Activated CD4-positive, alpha-beta T cell treated with anti-CD3 and anti-CD28 coated beads for 36 hours (primary cell): Measurements from ENCODE around the gene MED10. TPM values are rescaled to one million over a fixed set of nuclear protein-coding genes. Genes with fewer than 3 reads are reported as not detected.
"Not testable (repeated sequence)": the region's sequence is repeated elsewhere in the genome, so short reads cannot be mapped to it uniquely, and the experiment has no call there.

Experiments used
- ATAC-seq: fragments of 200-7000 bp; cut with Tn5 transposase; one replicate; pipeline ENCODE4 v1.10.0; 2021; ENCODE audit warnings: mild to moderate bottlenecking, moderate library complexity
- CTCF ChIA-PET: fragments of 350-600 bp; sonication (Branson Sonifier 250); formaldehyde crosslinking; loops from one replicate; lab custom pipeline; 2021; ENCODE audit warnings: antibody characterized with exemption; lab: Charles Lee
- POLR2A ChIA-PET: fragments of 350-600 bp; sonication (Branson Sonifier 250); formaldehyde crosslinking; loops from one replicate; lab custom pipeline; 2021; ENCODE audit warnings: antibody characterized with exemption, inconsistent platforms; lab: Charles Lee
- DNase-seq: peaks from one replicate; pipeline ENCODE4 v3.0.0-alpha.2; 2020
- H3K27ac Mint-ChIP-seq: one replicate; pipeline ENCODE4 v1.8.0; 2021; ENCODE audit warnings: mixed read lengths
- H3K27me3 Mint-ChIP-seq: one replicate; pipeline ENCODE4 v1.8.0; 2021; ENCODE audit warnings: mixed read lengths
- H3K36me3 Mint-ChIP-seq: one replicate; pipeline ENCODE4 v1.8.0; 2021; ENCODE audit warnings: low read depth, mixed read lengths
- H3K4me1 Mint-ChIP-seq: one replicate; pipeline ENCODE4 v1.8.0; 2021; ENCODE audit warnings: mixed read lengths
- H3K4me3 Mint-ChIP-seq: one replicate; pipeline ENCODE4 v1.8.0; 2021; ENCODE audit warnings: mild to moderate bottlenecking, moderate library complexity, mixed read lengths
- H3K9me3 Mint-ChIP-seq: one replicate; pipeline ENCODE4 v1.8.0; 2021; ENCODE audit warnings: low read depth, mixed read lengths
- intact Hi-C, 2 experiments: fragments of 100-400 bp; cut with DNase I in 1 of 2; cut with micrococcal nuclease in 1 of 2; formaldehyde crosslinking; loops; one replicate each; pipeline versions ENCODE4 v1.14.2 to v1.15.1; 2022 to 2024; cut with DNase I, micrococcal nuclease
- total RNA-seq, 2 experiments: library from RNA; stranded (reverse); gene quantifications; one replicate each; pipeline ENCODE4 v1.2.3, GENCODE V29; 2021

Gene MED10
- total RNA-seq, 2 experiments from 2014 or later = 40.4 to 50.8 TPM

GRCh38 chr5:6371079-6371810, 7.1 kb downstream of the MED10 start:
- H3K9me3 Mint-ChIP-seq = no peaks in the 10 kb centered on the region
- H3K4me1 Mint-ChIP-seq = peaks cover 20% of the 10 kb centered on the region
- H3K4me3 Mint-ChIP-seq = no peak overlapping the region
- DNase-seq (no peak), ATAC-seq (no peak)
- no peaks in the 10 kb centered on the region for H3K27me3 Mint-ChIP-seq
- ChIA-PET CTCF (no interaction called here), POLR2A (no interaction called here)
- intact Hi-C loops = loop anchor here in 1 of 2 experiments (10.0 kb wide), 3 partner anchors 234 to 876 kb away; no protein-coding TSS in a partner anchor
- H3K27ac Mint-ChIP-seq = no peak overlapping the region
- peaks cover 66% of the 10 kb centered on the region for H3K36me3 Mint-ChIP-seq

- no peaks in the 10 kb centered on the region for H3K9me3 Mint-ChIP-seq
- intact Hi-C loops = loop anchor here in 1 of 2 experiments (10.0 kb wide), 3 partner anchors 234 to 876 kb away; no protein-coding TSS in a partner anchor
- no peak overlapping the region for H3K27ac Mint-ChIP-seq
- H3K4me3 Mint-ChIP-seq = no peak overlapping the region
- H3K36me3 Mint-ChIP-seq = peaks cover 59% of the 10 kb centered on the region
- no peak for ATAC-seq
- no peaks in the 10 kb centered on the region for H3K27me3 Mint-ChIP-seq
- H3K4me1 Mint-ChIP-seq = peaks cover 14% of the 10 kb centered on the region
- POLR2A ChIA-PET = no interaction called here
- DNase-seq = no peak
- CTCF ChIA-PET = no interaction called here
Measured at GRCh38 chr5:6370580-6370979, 7.8 kb downstream of the MED10 start.

GRCh38 chr5:6365977-6366590, 12.3 kb downstream of the MED10 start:
- Mint-ChIP-seq H3K27me3 (no peaks in the 10 kb centered on the region), H3K4me3 (no peak overlapping the region), H3K36me3 (peaks cover 26% of the 10 kb centered on the region), H3K27ac (no peak overlapping the region), H3K9me3 (no peaks in the 10 kb centered on the region), H3K4me1 (no peaks in the 10 kb centered on the region)
- ChIA-PET POLR2A (no interaction called here), CTCF (interaction anchor here (0.6 kb wide), 1 partner anchor 183 kb away, joined by 4 read pairs; no protein-coding TSS in a partner anchor)
- ATAC-seq (no peak), DNase-seq (no peak)
- intact Hi-C loops = no loop called here

- ChIA-PET CTCF (interaction anchor here (0.5 to 0.6 kb wide), 2 partner anchors 100 to 184 kb away, joined by 3 to 4 read pairs; no protein-coding TSS in a partner anchor), POLR2A (no interaction called here)
- Mint-ChIP-seq H3K27me3 (no peaks in the 10 kb centered on the region), H3K9me3 (no peaks in the 10 kb centered on the region), H3K27ac (no peak overlapping the region), H3K4me1 (peaks cover 4% of the 10 kb centered on the region), H3K4me3 (no peak overlapping the region), H3K36me3 (peaks cover 24% of the 10 kb centered on the region)
- ATAC-seq (no peak), DNase-seq (no peak)
- intact Hi-C loops = no loop called here
Measured at GRCh38 chr5:6365142-6365976, 13.0 kb downstream of the MED10 start.

GRCh38 chr5:6363454-6364011, 14.8 kb downstream of the MED10 start:
- POLR2A ChIA-PET, H3K9me3 Mint-ChIP-seq, ATAC-seq, H3K4me3 Mint-ChIP-seq, intact Hi-C loops, DNase-seq, H3K27ac Mint-ChIP-seq, H3K27me3 Mint-ChIP-seq, CTCF ChIA-PET: not testable (repeated sequence)
- Mint-ChIP-seq H3K4me1 (peaks cover 16% of the 10 kb centered on the region), H3K36me3 (peaks cover 11% of the 10 kb centered on the region)

- intact Hi-C loops = no loop called here
- peaks cover 16% of the 10 kb centered on the region for H3K4me1 Mint-ChIP-seq
- no peak overlapping the region for H3K4me3 Mint-ChIP-seq
- CTCF ChIA-PET = no interaction called here
- ATAC-seq (no peak), DNase-seq (no peak)
- no peak overlapping the region for H3K27ac Mint-ChIP-seq
- peaks cover 8% of the 10 kb centered on the region for H3K36me3 Mint-ChIP-seq
- no peaks in the 10 kb centered on the region for H3K27me3 Mint-ChIP-seq
- POLR2A ChIA-PET = no interaction called here
- H3K9me3 Mint-ChIP-seq = no peaks in the 10 kb centered on the region
Measured at GRCh38 chr5:6362846-6363245, 15.5 kb downstream of the MED10 start.

GRCh38 chr5:6361101-6361500, 17.2 kb downstream of the MED10 start:
- Mint-ChIP-seq H3K36me3 (peaks cover 5% of the 10 kb centered on the region), H3K4me1 (peaks cover 16% of the 10 kb centered on the region), H3K9me3 (no peaks in the 10 kb centered on the region), H3K27me3 (no peaks in the 10 kb centered on the region), H3K27ac (peak overlapping the region; percentile 25), H3K4me3 (no peak overlapping the region)
- ATAC-seq (no peak), DNase-seq (no peak)
- intact Hi-C loops = no loop called here
- CTCF ChIA-PET = interaction anchor here (0.8 to 1.0 kb wide), 2 partner anchors 12 to 14 kb away, joined by 3 to 5 read pairs; no protein-coding TSS in a partner anchor
- POLR2A ChIA-PET = interaction anchor here (1.1 kb wide), 1 partner anchor 12 kb away, joined by 3 read pairs; no protein-coding TSS in a partner anchor

- no peak overlapping the region for H3K4me3 Mint-ChIP-seq
- ATAC-seq (peak; percentile 15), DNase-seq (no peak)
- peaks cover 16% of the 10 kb centered on the region for H3K4me1 Mint-ChIP-seq
- peaks cover 5% of the 10 kb centered on the region for H3K36me3 Mint-ChIP-seq
- intact Hi-C loops = no loop called here
- no peaks in the 10 kb centered on the region for H3K9me3 Mint-ChIP-seq
- POLR2A ChIA-PET = interaction anchor here (1.1 kb wide), 1 partner anchor 13 kb away, joined by 3 read pairs; no protein-coding TSS in a partner anchor
- H3K27me3 Mint-ChIP-seq = no peaks in the 10 kb centered on the region
- H3K27ac Mint-ChIP-seq = peak overlapping the region; percentile 90
- CTCF ChIA-PET = interaction anchor here (0.8 to 1.0 kb wide), 2 partner anchors 13 to 15 kb away, joined by 3 to 5 read pairs; no protein-coding TSS in a partner anchor
Measured at GRCh38 chr5:6360323-6361072, 17.8 kb downstream of the MED10 start.

- peaks cover 5% of the 10 kb centered on the region for H3K36me3 Mint-ChIP-seq
- no peaks in the 10 kb centered on the region for H3K9me3 Mint-ChIP-seq
- intact Hi-C loops = no loop called here
- ATAC-seq (peak; percentile 78), DNase-seq (peak; percentile 37)
- ChIA-PET CTCF (no interaction called here), POLR2A (no interaction called here)
- peaks cover 16% of the 10 kb centered on the region for H3K4me1 Mint-ChIP-seq
- no peak overlapping the region for H3K4me3 Mint-ChIP-seq
- H3K27me3 Mint-ChIP-seq = no peaks in the 10 kb centered on the region
- H3K27ac Mint-ChIP-seq = peak overlapping the region; percentile 90
Measured at GRCh38 chr5:6359555-6360322, 18.6 kb downstream of the MED10 start.

- Mint-ChIP-seq H3K4me1 (peaks cover 16% of the 10 kb centered on the region), H3K36me3 (peaks cover 5% of the 10 kb centered on the region), H3K27ac (no peak overlapping the region), H3K9me3 (no peaks in the 10 kb centered on the region), H3K27me3 (no peaks in the 10 kb centered on the region), H3K4me3 (no peak overlapping the region)
- DNase-seq (no peak), ATAC-seq (no peak)
- ChIA-PET POLR2A (no interaction called here), CTCF (interaction anchor here (1.2 kb wide), 1 partner anchor 20 kb away, joined by 4 read pairs; no protein-coding TSS in a partner anchor)
- intact Hi-C loops = no loop called here
Measured at GRCh38 chr5:6358434-6358820, 19.9 kb downstream of the MED10 start.
